HG03439 (cell line): ENCODE data around the gene BCAS3.
"Not testable (repeated sequence)": the region's sequence is repeated elsewhere in the genome, so short reads cannot be mapped to it uniquely, and the experiment has no call there.

Experiments
- ATAC-seq: cut with Tn5 transposase; IDR thresholded peaks from one replicate; pipeline ENCODE4 v1.9.1; 2021; ENCODE audit warnings: mild to moderate bottlenecking, moderate library complexity; ENCODE audit not compliant: unreplicated experiment

Gene BCAS3

DNA sequence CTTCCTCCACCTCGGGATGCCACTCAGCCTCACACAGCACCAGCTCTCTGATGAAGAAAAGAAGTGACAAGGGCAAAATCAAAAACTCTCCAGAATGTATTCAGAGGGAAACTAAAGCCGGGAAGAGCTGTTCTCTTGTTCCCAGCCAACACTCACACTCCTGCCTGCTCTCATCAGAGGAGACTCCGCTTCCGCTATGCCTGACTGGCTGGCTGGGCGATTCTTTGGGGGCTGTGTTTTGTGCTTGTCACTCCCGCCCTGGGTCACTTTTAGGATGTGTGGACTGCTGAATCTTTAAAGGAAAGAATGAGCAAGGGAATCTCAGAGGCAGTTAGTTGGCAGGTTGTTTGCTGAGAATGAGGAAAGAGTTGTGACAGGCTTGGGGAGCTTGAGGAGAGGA lies 667.4 kb downstream of the BCAS3 start:
- ATAC-seq: no peak

DNA sequence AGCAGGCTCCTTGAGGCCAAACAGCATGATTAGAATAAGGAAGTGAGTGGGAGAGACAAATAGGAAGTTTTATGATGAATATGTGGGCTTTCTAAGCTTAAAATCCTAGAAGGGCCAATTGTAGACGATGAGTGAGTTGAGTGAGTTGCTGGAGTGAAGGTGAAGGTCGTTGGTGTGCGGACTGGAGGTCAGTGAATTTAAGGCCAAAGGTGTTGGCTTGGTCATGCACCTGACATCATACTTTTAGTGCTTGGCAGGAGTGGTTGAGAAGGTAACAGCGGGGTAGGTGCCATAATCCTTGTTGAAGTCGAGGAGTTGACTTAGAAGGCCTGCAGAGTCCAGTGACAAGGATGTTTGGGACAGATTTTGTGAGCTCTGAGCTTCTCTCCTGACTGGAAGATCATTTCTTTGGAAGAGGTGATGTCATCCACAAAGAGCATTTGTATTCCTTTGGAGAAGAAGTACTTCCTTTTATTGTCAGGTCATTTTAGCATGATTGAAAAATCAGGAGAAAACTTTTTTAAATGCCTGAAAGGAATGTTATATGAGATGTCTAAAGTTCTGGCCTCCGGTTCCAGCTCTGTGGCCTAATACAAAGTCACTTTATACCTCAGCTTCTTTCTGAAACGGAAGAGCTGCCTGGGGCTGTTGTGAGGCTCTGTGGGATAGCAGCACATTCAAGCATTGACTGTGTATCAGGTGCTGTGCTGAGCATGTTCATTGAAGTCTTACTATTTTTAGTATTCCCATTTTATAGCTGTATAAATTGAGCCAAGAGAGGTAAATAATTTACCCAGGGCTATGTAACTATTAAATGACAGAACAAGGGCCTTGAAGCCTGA lies 668.4 kb downstream of the BCAS3 start:
- ATAC-seq: no peak

DNA sequence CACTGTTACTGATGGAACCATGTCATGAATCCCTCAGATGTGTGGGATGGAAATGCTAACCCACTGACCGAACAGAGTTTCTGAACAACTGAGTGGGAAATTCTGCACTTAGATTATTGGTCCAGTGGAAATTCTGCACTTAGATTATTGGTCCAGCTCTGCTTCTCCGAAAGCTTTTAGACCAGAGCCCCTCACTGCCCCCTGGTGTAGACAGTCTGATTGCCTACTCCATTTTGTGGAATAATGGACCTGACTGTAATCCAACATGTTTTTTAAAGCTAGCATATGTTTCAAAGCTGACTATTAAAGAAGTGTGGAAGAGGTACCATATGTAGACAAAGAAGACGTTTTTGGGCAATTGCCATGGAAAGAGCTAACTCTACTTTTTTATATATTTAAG lies 671.7 kb downstream of the BCAS3 start:
- no peak for ATAC-seq

DNA sequence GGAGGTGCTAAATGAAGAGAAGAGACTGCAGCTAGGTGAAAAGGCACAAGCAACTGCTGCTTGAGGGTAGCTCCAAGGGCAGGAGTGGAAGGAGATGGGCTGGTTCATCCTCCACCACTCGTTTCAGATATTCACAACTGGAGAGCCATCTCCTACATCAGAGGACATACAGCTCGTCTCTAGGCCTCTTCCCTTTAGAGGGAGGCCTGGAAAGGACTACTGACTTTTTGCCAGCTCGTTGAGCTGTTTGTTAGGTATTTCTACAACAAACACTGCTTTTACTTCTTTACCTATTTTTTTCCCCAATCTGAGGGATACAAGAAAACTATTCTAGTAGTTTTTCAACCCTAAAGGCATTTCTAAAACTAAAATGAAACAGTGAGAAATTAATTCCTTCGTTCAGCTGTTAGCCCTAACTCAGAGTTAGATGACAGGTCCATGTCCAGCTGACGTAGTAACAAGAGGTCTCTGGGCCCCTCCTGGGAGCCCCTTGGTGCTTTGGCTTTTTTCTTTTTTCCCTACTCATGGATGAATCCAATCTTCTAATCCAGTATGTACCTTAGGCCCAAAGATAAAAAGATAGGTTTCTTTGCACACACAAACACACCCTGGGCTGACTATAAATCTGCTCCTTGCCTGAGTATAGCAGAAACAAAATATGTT lies 674.2 kb downstream of the BCAS3 start:
- ATAC-seq: no peak

DNA sequence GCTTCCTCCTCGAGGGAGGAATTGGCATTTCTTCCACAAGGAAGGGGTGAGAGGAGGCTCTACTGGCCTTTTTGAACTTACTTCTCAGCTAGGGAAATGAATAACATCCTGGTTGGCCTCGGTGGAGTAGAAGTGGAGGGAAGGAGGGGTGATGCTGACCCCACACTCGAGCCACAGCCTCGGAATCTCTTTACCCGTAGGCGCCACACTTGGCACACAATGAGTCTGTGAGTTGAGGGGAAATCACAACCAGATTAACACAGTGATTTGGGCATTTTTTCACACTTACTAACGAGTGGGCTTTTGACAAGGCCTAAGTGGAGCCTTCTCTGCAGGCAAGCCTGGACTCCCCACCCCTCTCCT lies 674.7 kb downstream of the BCAS3 start:
- no peak for ATAC-seq

DNA sequence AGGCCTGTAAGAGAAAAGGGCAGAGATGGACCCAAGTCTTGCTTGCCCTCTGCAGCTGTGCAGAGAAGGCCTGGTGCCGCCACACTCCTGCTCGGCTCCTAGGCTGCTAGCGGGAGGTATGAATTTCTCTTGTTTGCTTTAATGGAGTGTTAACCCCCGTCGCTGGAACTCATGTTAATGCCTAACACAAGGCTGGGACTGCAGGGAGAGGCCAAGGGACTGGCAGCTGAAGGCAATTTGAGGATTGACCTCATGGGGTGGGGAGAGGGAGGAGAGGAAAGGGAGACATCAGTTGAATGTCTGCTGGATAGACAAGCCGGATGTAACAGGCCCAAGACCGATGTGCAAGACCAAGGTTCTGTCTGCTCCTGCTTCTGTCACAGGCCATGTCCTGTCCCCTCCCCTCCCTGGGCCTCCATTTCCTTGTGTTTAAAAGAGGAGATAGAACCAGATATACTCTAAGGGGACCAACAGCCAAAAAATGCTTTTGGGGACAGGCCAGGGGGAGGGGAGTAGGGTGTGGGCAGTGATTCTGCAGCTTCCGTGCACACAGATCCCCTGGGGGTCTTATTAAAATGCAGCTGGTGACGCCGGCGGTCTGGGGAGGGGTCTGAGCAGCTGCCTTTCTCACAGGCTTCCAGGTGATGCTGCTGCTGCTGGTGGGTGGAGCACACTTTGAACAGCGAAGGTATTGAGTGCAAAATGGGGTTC lies 675.3 kb downstream of the BCAS3 start:
- ATAC-seq: no peak

DNA sequence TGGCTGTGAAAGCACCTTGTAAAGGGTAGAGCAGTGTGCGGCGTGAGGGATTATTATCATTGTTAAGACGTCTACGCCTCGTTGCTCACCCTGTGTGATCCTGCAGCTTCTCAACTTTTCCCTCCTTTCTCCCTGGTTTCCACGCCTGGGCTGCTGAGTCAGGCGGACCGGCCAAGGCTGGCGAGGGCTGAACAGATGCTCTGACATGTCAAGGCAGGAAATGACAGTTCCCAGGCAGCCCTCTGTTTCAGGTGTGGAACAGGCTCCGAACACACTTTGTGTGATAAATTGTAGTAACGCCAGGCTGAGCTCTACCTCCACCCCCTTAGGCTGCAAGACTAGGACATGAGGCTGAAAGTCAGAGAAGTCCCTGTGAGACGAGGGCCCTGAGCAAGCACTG lies 676.0 kb downstream of the BCAS3 start:
- no peak for ATAC-seq

DNA sequence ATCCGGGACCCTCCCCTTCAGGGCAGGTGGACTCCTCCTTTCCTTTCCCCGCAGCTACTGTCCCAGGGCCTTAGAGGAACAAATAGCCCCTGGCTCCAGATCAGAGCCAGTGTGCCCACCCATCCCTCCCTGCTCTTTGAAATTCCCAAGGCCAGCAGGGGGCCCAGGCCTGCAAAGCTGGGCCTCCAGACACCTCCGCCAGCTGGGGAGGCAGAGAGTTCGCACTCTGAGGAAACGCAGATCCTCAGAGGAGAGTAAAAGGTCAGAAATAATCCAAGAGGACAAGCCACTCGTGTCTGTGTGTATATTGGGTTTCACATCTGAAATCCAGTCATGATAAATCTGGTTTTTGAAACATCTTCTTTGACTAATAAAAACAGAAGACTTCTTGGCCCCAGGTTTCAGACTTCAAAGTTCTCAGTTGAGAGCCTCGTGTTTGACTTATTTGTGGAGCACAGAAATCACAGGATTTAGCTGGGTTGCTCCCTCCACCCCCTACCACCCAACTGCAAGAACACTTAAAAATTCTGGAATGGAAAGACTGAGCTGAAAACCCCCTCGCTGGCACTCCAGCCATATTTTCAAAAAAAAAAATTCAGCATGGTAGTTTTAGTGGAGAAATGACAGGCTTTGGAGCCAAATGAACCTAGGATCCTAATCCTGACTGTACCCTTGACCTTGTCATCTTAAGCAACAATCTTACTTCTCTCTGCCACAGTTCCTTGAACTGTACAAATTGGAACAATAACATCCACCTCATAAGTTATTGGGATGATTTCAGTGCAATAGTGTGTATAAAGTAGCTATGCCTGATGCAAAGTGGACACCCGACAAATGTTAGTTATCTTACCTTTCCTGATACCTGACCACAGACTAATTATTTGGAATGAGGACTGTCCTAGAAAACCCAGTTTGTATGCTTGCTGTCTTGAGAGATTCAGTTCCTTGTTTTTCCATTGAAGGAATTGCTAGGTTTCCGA lies 677.5 kb downstream of the BCAS3 start:
- ATAC-seq: no peak

DNA sequence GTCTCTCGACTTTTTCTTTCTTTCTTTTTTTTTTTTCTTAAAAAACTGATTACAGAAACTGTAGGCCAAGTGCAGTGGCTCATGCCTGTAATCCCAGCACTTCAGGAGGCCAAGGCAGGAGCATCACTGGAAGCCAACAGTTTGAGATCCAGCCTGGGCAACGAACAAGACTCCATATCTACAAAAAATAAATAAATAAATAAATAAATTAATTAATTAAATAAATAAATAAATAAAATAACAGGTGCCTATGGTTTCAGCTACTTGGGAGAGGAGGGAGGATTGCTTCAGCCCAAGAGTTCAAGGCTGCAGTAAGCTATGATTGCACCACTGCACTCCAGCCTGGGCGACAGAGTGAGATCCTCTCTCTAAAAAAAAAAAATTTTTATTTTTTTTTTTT lies 679.4 kb downstream of the BCAS3 start:
- not testable (repeated sequence) for ATAC-seq

DNA sequence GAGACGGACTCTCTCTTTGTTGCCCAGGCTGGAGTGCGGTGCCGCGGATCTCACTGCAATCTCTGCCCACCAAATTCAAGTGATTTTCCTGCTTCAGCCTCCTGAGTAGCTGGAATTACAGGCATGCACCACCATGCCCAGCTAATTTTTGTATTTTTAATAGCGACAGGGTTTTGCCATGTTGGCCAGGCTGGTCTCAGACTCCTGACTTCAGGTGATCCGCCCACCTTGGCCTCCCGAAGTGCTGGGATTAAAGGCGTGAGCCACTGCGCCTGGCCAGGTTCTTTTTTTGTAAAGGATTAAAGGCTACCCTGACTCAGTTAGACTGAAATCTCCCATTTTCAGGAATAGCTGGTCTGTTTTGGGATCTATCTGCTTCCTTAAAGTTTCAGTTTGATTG lies 681.9 kb downstream of the BCAS3 start:
- ATAC-seq: not testable (repeated sequence)

DNA sequence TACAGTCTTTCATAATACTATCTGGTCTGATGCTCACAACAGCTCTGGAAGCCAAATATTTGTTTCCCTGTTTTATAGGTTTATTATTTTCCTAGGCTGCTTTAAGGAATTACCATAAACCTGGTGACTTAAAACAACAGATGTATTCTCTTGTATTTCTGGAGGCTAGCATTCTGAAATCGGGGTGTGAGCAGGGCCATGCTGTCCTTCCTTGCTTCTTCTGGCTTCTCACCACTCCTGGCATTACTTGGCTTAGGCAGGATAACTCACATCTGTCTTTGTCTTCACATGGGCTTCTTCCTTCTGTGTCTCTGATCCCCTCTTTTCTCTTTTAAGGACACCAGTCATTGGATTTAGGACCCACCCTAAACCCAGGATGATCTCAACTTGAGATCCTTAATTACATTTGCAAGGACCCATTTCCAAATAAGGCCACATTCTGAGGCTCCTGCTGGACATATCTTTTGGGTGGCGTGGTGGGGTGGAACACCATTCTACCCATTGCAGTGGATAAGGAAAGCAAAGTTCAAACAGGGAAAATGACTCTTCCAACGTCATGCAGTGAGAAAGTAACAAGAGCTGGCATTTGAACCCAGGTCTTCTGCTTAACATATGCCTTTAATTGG lies 682.8 kb downstream of the BCAS3 start:
- ATAC-seq: no peak

DNA sequence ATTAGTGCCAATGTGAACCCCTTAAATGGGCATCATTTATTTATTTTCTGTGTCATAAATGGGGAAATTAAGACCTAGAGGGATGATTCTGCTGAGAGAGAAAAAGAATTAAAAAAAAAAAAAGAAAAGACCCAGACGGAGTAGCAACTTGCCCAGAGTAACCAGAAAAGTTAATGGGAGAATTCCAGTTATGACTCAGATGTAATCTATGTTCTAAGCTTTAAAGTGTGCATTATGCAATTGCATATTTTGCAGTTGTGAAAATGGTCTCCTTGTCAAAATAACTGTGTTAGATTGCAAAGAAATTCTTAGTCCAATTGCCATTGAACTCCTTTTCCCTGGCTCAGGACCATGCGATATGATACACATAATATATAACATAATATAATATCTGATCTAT lies 683.4 kb downstream of the BCAS3 start:
- ATAC-seq: no peak

DNA sequence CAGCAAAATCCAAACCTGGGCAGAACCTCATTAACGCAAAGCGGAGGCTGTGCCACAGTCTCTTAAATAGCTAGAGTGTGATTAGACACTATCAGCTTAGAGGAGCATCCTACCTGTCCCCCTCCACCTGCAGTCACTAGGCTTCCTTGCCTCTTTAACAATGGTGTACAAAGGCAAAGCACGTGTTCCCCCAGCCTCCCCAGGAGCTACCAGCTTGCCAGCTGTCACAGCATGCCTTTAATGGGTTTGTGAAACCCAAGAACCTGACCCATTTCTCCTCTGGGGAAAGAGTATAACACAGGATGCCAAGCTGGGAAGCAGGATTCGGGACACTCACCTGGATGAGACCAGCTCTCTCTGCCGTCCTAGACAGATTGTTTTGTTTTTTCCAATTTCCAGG lies 684.7 kb downstream of the BCAS3 start:
- ATAC-seq: no peak

DNA sequence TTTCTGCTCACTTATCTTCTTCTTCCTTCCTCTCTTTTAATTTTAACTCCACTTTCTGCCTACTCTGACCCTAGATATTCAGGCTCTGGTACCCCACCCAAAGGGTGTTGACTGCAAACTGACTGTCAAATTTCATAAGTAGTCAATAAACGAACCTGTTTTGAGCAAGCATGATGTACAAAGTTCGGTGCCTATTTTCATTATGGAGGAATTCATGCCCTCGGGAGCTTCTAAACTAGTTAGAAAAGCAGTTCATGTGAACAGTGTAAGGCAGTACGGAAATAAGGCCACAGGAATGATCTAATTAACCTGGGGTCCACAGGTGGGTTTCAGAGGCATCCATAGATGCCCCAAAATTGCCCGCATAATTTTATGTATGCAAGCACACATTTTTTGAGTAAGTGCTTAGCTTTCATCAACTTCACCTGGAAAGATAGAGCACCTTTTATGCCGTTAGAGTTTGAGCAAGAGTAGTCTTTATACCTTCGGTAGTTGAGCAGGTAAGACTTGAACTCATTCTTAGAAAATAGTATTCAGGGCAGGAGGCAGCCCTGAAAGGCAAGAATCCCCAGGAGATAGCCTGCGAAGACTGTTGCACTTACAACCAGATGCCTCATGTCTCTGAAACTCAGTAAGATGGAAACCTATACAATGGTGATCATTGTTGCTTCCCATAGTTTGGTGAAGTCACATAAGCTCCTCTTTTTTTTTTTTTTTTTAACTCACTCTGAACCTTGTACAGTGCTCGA lies 685.4 kb downstream of the BCAS3 start:
- no peak for ATAC-seq

DNA sequence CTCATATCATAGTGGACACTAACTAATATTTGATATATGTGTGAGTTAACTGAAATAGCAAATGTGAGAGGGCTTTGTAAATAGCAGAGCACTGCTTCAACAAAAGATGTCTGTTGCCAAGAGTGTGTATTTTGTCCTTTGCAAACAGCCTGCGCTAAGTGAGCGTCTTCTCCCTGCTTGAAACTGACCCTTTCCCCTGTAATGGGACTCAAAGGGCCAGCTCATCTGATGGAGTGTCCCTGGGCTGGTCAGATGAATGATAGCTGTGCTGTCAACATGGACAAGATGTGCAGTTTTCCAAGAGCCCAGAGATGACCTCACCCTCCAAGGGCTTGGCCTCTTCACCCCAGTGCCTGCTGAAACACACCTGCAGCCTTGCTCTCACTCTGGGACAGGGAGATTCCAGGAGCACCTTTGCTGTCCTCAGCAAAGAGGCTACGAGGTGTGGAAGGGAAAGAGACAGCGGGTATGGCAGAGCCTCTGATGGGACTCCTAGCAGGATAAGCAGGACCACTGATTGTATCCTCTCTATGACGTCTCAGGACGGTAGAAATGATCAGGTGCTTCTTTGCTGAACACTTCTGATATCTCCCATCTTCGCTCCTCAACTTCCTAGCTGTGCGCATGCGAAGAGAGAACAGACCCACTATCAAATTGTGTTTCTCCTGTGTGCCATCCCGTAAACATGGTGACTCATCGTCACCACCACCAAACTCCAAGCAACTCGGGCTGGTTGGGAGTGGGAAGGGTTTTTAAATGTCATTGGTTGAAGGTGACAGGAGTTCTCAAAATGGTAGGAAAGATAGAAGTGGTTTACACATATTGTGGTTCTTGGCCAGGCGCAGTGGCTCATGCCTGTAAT lies 686.2 kb downstream of the BCAS3 start:
- ATAC-seq: no peak

DNA sequence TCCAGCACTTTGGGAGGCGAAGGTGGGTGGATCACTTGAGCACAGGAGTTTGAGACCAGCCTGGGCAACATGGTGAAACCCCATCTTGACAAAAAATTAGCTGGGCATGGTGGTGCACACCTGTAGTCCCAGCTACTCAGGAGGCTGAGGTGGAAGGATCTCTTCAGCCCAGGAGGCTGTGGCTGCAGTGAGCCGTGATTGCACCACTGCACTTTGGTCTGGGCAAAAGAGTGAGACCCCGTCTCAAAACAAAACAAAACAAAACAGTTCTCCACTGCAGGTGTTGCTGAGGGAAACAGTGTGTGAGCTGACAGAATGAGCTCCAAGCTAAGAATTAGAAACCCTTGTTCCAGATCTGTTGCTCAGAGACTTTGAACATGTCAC lies 686.8 kb downstream of the BCAS3 start:
- ATAC-seq: no peak

DNA sequence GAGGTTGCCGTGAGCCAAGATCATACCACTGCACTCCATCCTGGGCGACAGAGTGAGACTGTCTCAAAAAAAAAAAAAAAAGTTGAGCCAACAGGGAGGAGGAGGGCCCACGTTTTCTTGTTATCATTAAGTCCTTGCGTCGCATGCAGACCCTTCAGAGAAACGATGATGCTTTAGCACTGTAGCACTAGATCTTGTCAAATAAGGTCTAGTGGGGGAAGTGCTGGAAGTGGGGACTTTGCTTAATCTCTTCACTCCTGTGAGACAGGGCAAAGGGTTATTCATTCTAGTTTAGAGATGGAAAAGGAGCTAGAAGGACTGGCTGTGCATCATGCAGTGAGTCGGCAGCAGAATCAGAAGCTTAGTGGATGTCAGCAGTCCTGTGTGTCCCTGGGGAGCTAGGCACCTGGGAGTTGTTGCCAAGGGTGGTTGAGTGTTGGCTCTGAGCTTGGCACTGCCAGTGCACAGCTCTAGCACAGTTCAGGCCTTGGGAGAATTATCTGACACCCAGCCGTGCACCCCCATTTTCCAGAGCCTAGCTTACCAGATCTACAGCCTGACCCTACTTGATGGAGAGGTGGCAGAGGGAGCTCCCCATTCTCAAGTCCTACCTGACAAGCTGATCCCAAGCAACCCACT lies 688.5 kb downstream of the BCAS3 start:
- ATAC-seq: no peak

DNA sequence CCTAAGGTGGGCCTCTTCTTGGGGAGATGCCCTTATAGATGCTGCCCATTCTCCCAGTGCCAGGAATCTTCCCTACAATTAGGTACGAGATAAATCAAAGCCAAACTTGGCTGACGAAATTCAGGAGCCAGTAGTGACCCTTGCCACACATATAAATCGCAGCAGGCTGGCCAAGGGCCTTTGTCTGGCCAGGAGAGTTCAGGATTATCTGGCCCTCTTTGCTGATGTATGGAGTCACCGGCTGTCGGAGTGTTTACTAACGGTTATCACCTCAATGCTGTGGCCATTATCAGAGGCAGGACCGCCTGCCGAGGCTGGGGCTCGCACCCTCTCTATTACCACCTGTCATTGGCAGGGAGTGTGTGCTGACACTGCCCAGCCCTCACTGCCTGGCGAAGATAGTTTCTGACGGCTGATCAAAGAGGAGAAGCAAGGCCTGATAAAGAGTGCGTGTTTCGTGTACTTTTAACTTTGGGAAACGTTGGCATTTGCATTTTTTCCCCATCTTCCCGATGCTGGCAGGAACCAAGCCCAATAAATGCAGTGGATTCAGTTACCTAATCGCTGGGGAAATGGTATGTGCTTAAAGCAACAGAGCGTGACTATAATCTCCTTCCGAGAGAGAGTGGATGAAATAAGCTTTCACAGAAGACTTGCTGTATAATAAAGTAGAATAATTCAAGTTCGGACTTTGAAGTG lies 689.2 kb downstream of the BCAS3 start:
- ATAC-seq: no peak
